ENCODE measurements around the gene CALHM6.

- TF ChIP-seq ZNF274 (IDR thresholded peaks at IDR 0.05; ENCODE audit: low read depth, low read length) (no peak), YY1 (IDR thresholded peaks at IDR 0.05; ENCODE audit: insufficient read depth, insufficient read length) (no peak), SUZ12 (IDR thresholded peaks at IDR 0.05; ENCODE audit: extremely low read depth, insufficient read depth, insufficient read length) (no peak)
Observed at GRCh38 chr6:116439522-116440051, 21.6 kb upstream of the CALHM6 start.
